Heart right ventricle (tissue), 16 donors: ENCODE measurements around the gene ZNF727. TPM values are rescaled to one million over a fixed set of nuclear protein-coding genes. Genes with fewer than 3 reads are reported as not detected.
"Not testable (repeated sequence)": the region's sequence is repeated elsewhere in the genome, so short reads cannot be mapped to it uniquely, and the experiment has no call there.

Source experiments
- ATAC-seq, 8 donors: fragments of 200-7000 bp; cut with Tn5 transposase; one replicate each; pipeline ENCODE4 v1.9.1; 2020; ENCODE audit warnings: mild to moderate bottlenecking in 8 of 8, moderate library complexity in 8 of 8, moderate number of reproducible peaks in 1 of 8
- DNase-seq, 2 donors: peaks; one replicate each; pipeline ENCODE4 v3.0.0-alpha.2; 2020
- H3K27ac ChIP-seq, 10 donors: fragments of 200-600 bp; sonication (generic) in 2 of 10; one replicate each; pipeline versions ENCODE4 v1.5.0 to v1.8.0; 2020 to 2022; ENCODE audit warnings: mild to moderate bottlenecking in 3 of 10
- H3K27me3 ChIP-seq, 7 donors: fragments of 200-600 bp; one replicate each; pipeline ENCODE4 v1.8.0; 2021 to 2022; ENCODE audit warnings: mild to moderate bottlenecking in 2 of 7
- H3K36me3 ChIP-seq, 9 donors: fragments of 200-600 bp; sonication (generic) in 1 of 9; one replicate each; pipeline versions ENCODE4 v1.5.0 to v1.8.0; 2020 to 2022; ENCODE audit warnings: mild to moderate bottlenecking in 2 of 9
- H3K4me1 ChIP-seq, 9 donors: fragments of 200-600 bp; sonication (generic) in 1 of 9; one replicate each; pipeline versions ENCODE4 v1.5.0 to v1.8.0; 2020 to 2022; ENCODE audit warnings: mild to moderate bottlenecking in 4 of 9
- H3K4me3 ChIP-seq, 10 donors: fragments of 200-600 bp; sonication (generic) in 2 of 10; one replicate each; pipeline versions ENCODE4 v1.5.0 to v1.8.0; 2020 to 2022; ENCODE audit warnings: mild to moderate bottlenecking in 7 of 10, moderate library complexity in 2 of 10
- H3K9me3 ChIP-seq, 11 donors: fragments of 200-600 bp in 10 of 11; sonication (generic) in 2 of 11; one replicate each; pipeline versions ENCODE4 v1.5.0 to v1.8.0; 2013 to 2022; ENCODE audit warnings: mild to moderate bottlenecking in 2 of 11, control low read depth in 1 of 11, moderate library complexity in 1 of 11
- WGBS, 2 donors: extraction: QIAGEN DNeasy Blood & Tissue Kit; methylation state at CpG; one replicate each; pipeline ENCODE4 v1.1.7; 2013; ENCODE audit warnings: inconsistent platforms in 1 of 2; 5-methylcytosine and 5-hydroxymethylcytosine counted together
- intact Hi-C, 10 donors: fragments of 100-400 bp; cut with DNase I; formaldehyde crosslinking; loops; one replicate each; pipeline versions ENCODE4 v1.11.1 to v1.14.2; 2022
- polyA plus RNA-seq, 2 donors: library from polyadenylated mRNA; stranded (reverse); fragments of 200-250 nt; gene quantifications; one replicate each; pipeline ENCODE4 v1.2.3, GENCODE V29; 2013
- total RNA-seq, 10 donors: library from RNA; stranded (reverse); fragmentation: NEBNext Ultra II Directional in 3 of 10; extraction: Animal tissue kit (Norgen Biotek cat#: 25700) in 3 of 10; gene quantifications; one replicate each; pipeline versions ENCODE4 v1.2.1 to v1.2.4, GENCODE V29; 2021 to 2023
- TF ChIP-seq, protein P1 (sequence below), 9 donors: fragments of 200-600 bp; sonication (generic) in 2 of 9; IDR thresholded peaks; one replicate each; pipeline versions ENCODE4 v1.5.0 to v1.8.0; 2021 to 2022; ENCODE audit warnings: antibody characterized with exemption in 9 of 9, mild to moderate bottlenecking in 5 of 9, moderate library complexity in 1 of 9
- donor health status: Arrhythmogenic right ventricular cardiomyopathy.
- donor health status: ischemic (EF 13 %, LVEDD 7.1; RV severe dilation, severe dysfunction).
- donor health status: healthy with polysubstance abuse.
- donor health status: DM: no; HTN: yes; CAD: no.
- donor health status: DM: no; HTN: no; CAD: no.
- donor health status: ischemic (EF 25% LVEDD 6.9; RV normal size, moderate dysfunction).
- donor health status: ischemic (EF 25% LVEDD 5.7; RV mildly dilated, moderate dysfunction).
- donor health status: healthy.
- donor health status: DM: yes; HTN: yes; CAD: no.
- donor health status: Ischemic cardiomyopathy.
- donor health status: ischemic (EF 35%, LVEDD 5.7; RV mildly dilated, moderate dysfunction).
- donor health status: nonischemic (EF 11% LVEDD 7.7; RV severe dilation, severe dysfunction).
- donor health status: DM: yes; HTN: yes; CAD: no.
- donor health status: PGD.
- donor health status: ischemic (EF 29% LVEDD 5.4; RV normal size, mild dysfunction).
- donor health status: nonischemic (EF 23%, LVEDD 6.1; RV moderate dilation, normal function).

The ZNF727 gene
- total and polyA plus RNA-seq, 12 donors: 0.29 to 5.1 (median 2.5) TPM; not detected in 1

DNA sequence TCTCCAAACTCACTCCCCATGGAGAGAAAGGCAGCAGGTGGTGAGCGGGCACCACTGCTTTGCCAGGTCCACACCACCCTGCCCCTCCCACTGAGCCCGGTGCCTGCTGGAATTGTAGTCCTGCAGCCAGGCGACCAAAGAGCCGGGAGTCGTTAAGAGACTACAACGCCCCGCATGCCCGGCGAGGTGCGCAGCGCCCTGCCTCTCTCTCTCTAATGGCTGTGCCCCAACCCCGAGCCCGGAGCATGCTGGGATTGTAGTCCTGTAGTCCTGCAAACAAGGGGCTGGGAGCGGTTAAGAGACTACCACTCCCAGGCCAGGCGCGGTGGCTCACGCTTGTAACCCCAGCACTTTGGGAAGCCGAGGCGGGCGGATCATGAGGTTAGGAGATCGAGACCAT, 8.1 kb upstream of the ZNF727 start:
- intact Hi-C loops: no loop called here
- ATAC-seq: peak in 7 of 8 donors; percentile 39 to 75 (median 71)
- WGBS, 2 donors: 19 to 21% methylated on average over 21 of the region's 21 CpGs

DNA sequence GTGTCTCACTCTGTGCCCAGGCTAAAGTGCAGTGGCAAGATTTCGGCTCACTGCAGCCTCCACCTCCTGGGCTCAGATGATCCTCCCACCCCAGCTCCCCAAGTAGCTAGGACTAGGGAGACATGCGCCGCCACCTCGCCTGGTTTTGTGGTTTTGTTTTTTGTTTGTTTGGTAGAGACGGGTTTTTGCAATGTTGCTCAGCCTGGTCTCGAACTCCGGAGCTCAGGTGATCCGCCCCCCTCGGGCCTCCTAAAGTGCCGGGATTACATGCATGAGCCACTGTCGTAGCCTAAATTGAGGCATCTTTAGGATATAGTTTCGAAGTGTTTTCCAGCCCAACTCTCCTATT, 781 bp downstream of the ZNF727 start:
- H3K9me3 ChIP-seq: peaks cover 0 to 89% (median 5%) of the 10 kb centered on the region in 11 donors
- H3K4me1 ChIP-seq: peaks cover 0 to 10% (median 0%) of the 10 kb centered on the region in 9 donors
- intact Hi-C loops: loop anchor here in 2 of 10 donors (10.0 kb wide), 2 partner anchors 61 to 121 kb away; no protein-coding TSS in a partner anchor
- DNase-seq: no peak
- H3K27ac ChIP-seq: peak overlapping the region in 8 of 10 donors; percentile 66 to 88 (median 86)
- H3K36me3 ChIP-seq: no peaks in the 10 kb centered on the region
- ATAC-seq: peak in 4 of 8 donors; percentile 7 to 31 (median 21)
- 22 to 25% methylated on average over 12 of the region's 12 CpGs for WGBS, 2 donors
- no peaks in the 10 kb centered on the region for H3K27me3 ChIP-seq
- TF ChIP-seq, protein P1, sequence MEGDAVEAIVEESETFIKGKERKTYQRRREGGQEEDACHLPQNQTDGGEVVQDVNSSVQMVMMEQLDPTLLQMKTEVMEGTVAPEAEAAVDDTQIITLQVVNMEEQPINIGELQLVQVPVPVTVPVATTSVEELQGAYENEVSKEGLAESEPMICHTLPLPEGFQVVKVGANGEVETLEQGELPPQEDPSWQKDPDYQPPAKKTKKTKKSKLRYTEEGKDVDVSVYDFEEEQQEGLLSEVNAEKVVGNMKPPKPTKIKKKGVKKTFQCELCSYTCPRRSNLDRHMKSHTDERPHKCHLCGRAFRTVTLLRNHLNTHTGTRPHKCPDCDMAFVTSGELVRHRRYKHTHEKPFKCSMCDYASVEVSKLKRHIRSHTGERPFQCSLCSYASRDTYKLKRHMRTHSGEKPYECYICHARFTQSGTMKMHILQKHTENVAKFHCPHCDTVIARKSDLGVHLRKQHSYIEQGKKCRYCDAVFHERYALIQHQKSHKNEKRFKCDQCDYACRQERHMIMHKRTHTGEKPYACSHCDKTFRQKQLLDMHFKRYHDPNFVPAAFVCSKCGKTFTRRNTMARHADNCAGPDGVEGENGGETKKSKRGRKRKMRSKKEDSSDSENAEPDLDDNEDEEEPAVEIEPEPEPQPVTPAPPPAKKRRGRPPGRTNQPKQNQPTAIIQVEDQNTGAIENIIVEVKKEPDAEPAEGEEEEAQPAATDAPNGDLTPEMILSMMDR (IDR thresholded peaks at IDR 0.05): no peak
- peak overlapping the region; percentile 52 to 75 (median 62) for H3K4me3 ChIP-seq

More for the DNA sequence above, 8.1 kb upstream of the ZNF727 start:
- DNase-seq: no peak
- no peaks in the 10 kb centered on the region for H3K4me1 ChIP-seq
- TF ChIP-seq, protein P1 (IDR thresholded peaks at IDR 0.05): no peak
- H3K4me3 ChIP-seq: peak overlapping the region in 1 of 10 donors; percentile 22
- H3K27me3 ChIP-seq: peaks cover 0 to 18% (median 0%) of the 10 kb centered on the region in 7 donors
- H3K36me3 ChIP-seq: no peaks in the 10 kb centered on the region
- H3K27ac ChIP-seq: no peak overlapping the region
- peaks cover 0 to 97% (median 28%) of the 10 kb centered on the region in 11 donors for H3K9me3 ChIP-seq

DNA sequence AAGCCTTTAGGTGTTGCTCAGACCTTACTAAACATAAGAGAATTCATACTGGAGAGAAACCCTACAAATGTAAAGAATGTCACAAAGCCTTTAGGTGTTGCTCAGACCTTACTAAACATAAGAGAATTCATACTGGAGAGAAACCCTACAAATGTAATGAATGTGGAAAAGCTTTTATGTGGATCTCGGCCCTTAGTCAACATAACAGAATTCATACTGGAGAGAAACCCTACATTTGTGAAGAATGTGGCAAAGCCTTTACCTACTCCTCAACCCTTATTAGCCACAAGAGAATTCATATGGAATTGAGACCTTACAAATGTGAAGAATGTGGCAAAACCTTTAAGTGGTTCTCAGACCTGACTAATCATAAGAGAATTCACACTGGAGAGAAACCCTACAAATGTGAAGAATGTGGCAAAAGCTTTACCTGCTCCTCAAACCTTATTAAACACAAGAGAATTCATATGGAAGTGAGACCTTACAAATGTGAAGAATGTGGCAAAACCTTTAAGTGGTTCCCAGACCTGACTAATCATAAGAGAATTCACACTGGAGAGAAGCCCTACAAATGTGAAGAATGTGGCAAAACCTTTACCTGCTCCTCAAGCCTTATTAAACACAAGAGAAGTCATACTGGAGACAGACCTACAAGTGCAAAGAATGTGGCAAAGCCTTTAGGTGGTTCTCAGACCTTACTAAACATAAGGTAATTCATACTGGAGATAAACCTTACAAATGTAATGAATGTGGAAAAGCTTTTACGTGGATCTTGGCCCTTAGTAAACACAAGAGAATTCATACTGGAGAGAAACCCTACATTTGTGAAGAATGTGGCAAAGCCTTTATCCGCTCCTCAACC, 32.8 kb downstream of the ZNF727 start:
- 78 to 79% methylated on average over 3 of the region's 3 CpGs for WGBS, 2 donors
- H3K4me3 ChIP-seq, H3K4me1 ChIP-seq, DNase-seq, H3K27me3 ChIP-seq, intact Hi-C loops, ATAC-seq, H3K27ac ChIP-seq: not testable (repeated sequence)
- H3K36me3 ChIP-seq: peaks cover 0 to 69% (median 14%) of the 10 kb centered on the region in 9 donors
- peaks cover 8 to 100% (median 100%) of the 10 kb centered on the region in 11 donors for H3K9me3 ChIP-seq

DNA sequence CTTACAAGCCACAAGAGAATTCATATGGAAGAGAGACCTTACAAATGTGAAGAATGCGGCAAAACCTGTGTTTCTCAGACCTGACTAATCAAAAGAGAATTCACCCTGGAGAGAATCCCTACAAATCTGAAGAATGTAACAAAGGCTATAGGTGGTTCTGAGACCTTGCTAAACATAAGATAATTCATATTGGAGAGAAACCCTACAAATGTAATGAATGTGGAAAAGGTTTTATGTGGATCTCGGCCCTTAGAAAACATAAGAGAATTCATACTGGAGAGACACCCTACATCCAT, 33.4 kb downstream of the ZNF727 start:
- Histone ChIP-seq H3K36me3 (peaks cover 0 to 68% (median 14%) of the 10 kb centered on the region in 9 donors), H3K4me1 (no peaks in the 10 kb centered on the region), H3K27ac (no peak overlapping the region), H3K27me3 (no peaks in the 10 kb centered on the region), H3K4me3 (no peak overlapping the region), H3K9me3 (peaks cover 8 to 100% (median 100%) of the 10 kb centered on the region in 11 donors)
- TF ChIP-seq, protein P1 (IDR thresholded peaks at IDR 0.05): no peak
- intact Hi-C loops: no loop called here
- DNase-seq (no peak), ATAC-seq (no peak)
- WGBS, 2 donors: 88 to 93% methylated on average over 2 of the region's 2 CpGs

DNA sequence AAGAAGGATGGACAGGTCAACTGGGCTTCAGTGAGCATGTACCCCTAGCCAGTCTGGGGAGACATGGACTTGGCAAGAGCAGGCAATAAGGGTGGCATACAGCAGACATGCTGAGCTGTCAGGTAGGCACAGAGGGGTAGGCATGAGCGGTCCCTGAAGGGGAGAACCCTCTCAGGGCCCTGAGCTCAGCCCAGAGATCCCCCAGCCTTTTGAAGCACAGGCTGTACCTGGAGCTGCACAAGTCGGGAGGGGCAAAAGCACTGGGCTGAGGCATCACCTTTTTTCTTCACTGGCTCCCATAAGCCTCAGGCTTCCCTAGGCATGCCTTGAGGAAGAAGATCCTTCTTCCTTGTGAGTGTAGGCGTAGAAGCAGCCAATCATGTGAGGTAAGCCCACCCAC, 42.3 kb downstream of the ZNF727 start:
- ATAC-seq: no peak
- H3K9me3 ChIP-seq: peaks cover 0 to 100% (median 86%) of the 10 kb centered on the region in 11 donors

DNA sequence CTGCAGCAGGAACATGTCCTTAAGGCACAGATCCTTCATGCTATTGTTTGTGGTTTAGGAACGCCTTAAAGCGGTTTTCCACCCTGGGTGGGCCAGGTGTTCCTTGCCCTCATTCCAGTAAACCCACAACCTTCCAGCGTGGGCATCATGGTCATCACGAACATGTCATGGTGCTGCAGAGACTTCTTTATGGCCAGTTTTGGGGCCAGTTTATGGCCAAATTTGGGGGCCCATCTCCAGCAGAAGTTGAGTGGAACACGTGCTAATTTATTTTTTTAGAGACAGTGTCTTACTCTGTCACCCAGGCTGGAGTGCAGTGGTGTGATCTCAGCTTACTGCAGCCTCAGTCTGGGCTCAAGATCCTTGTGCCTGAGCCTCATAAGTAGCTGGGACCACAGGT, 43.6 kb downstream of the ZNF727 start:
- H3K4me1 ChIP-seq, H3K4me3 ChIP-seq, ATAC-seq, H3K27me3 ChIP-seq, H3K27ac ChIP-seq, intact Hi-C loops, DNase-seq: not testable (repeated sequence)
- Histone ChIP-seq H3K9me3 (peaks cover 0 to 100% (median 86%) of the 10 kb centered on the region in 11 donors), H3K36me3 (peaks cover 0 to 22% (median 0%) of the 10 kb centered on the region in 9 donors)
- 74 to 76% methylated on average over 5 of the region's 5 CpGs for WGBS, 2 donors

More for the DNA sequence above, 42.3 kb downstream of the ZNF727 start:
- no peak overlapping the region for H3K4me3 ChIP-seq
- no peak overlapping the region for H3K27ac ChIP-seq
- TF ChIP-seq, protein P1 (IDR thresholded peaks at IDR 0.05): no peak
- peaks cover 0 to 29% (median 0%) of the 10 kb centered on the region in 9 donors for H3K36me3 ChIP-seq
- no peaks in the 10 kb centered on the region for H3K4me1 ChIP-seq
- intact Hi-C loops: no loop called here
- no peak for DNase-seq
- WGBS, 2 donors: 54 to 57% methylated on average over 3 of the region's 3 CpGs
- no peaks in the 10 kb centered on the region for H3K27me3 ChIP-seq
